Stimulated activated CD4-positive, alpha-beta T cell treated with anti-CD3 and anti-CD28 coated beads, Interleukin-15, amount 100 ng/mL, for 48 hours (primary cell): ENCODE data around the gene SHMT2.

Source experiments
- DNase-seq, 2 donors: peaks; one replicate each; pipeline ENCODE4 v3.0.0-alpha.2; 2020; ENCODE audit warnings: low read depth in 2 of 2

The SHMT2 gene

DNA sequence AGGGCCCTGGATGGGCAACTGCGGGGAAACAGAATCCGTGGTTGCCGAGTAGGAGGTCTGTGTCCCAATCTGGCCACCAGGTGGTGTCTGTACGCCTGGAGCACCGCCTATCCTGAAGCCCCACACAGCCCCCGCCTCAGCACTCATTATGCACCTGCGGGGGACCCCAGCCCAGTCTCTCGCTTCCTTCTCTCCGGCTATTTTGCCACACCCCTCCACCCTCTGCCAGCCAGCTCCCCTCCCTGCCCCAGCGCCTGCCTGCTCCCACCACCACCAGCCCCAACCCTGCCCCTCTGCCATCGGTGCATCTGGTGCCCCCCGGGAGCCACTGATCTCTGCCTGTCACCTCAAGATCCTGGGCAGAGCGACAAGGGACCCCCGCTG is 15.1 kb upstream of the SHMT2 start:
- peak in 1 of 2 donors; percentile 64 for DNase-seq

DNA sequence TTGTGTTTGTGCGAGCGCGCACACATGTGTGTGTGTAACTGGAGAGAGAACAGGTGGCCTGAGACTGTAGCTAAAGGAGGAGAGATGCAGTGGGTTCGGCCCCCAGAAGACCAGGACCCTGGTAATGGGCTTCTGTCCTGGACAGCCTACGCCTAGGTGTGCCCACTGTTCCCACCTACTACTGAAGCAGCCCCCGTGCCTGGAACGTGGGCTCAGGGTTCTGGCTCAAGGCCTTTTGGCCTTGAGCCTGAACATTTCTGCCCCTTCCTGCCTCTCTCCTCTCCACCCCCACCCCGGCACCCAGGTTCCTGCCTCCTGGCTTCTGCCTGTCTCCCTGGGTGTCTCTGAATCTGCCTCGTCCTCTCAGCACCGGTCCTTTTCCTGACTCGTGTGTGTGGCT is 14.4 kb upstream of the SHMT2 start:
- no peak for DNase-seq

DNA sequence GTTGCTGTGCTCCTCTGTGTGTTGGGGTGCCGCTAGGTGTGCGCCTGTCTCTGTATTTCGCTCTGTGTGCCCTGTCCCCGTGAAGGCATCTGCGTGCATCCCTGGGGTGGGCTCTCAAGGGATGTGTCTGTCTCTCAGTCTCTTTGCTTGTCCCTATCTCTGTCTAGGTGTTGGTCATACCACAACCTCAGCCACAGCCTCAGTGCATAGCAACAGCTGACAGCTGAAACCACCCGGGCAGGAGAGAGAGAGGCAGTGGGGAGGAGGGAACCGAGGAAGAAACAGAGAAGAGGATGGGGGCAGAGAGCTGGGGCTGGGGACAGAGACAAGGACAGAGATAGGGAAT is 13.9 kb upstream of the SHMT2 start:
- DNase-seq, result no peak

- no peak for DNase-seq
Measured at GRCh38 chr12:57216014-57216911, 13.2 kb upstream of the SHMT2 start, which contains the start of gene NXPH4. Gene NXPH4 (plus strand): TSS chr12:57216794. CDS start chr12:57216970, 176 bp downstream.

- DNase-seq, result no peak
Measured at GRCh38 chr12:57216921-57217879, 12.3 kb upstream of the SHMT2 start.

DNA sequence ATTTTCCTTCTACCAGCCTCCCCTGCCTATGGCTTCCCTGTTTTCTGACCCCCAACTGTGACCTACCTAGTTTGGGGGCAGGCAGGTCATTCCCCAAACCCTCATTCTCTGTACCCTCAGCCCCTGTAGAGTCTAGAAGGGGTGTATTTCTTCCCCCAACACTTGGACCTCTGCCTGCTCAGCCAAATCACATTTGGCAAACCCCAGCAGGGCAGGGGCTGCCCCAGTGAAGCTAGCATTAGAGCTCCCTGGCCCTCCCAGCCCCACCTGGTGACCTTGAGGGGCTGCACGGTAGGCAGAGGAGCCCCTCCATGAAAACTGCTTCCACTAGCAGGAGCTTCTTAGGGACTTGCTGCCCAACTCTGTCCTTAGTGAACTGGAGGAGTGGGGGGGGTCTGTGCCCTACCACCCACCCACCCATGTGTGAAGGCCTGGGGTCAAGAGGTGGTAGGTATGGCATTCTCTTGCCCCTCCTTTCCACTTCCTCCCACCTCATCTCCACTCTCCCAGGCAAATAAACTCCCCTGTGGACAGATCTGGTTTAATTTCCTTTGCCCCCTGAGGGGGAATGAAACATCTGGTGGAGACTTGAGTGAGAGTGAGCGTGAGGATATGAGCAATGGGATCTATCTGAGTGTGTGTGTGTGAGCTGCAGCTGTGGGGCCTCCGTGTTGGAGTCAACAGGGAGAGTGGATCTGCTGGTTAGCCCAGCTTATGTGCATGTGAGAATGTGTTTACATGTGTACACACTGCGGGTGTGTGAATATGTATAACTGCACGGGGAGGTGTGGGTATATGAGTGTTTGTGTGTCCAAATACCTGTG is 11.3 kb upstream of the SHMT2 start:
- no peak for DNase-seq

DNA sequence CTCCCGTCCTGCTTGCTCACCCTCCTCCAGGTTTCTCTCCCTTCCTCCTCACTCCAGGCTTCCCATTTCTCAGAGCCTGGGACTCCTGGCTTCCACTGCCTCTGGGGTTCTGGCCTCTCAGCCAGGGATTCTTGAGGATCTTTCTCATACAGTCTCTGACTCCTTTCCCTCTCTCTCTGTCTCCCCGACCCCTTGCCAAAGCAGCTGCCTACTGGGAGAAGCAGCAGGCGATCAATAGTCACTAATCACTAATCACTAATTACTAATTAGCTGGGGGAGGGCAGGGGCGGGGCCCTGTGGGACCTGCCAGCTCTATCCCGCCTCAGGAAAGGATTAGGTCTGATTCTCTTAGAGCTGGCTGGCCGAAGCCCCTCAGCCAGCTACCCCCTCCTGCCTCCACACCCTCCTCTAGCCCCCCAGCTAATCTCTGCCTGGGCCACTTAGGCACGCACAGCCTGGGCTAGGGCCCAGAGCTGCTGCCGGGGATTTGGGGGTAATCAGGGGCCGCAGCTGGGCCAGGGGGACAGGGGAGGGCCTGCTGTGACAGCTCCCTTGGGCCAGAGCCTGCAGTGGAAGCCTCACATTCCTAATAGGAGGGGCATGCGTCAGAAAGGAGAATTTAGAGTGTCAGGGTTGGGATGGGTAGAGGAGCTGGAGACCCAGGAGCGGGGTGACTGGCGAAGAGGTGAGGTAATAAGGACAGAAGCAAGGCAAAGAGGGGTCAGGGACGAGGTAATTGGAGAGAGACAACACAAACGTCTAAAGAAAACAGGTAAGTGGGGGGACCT is 10.1 kb upstream of the SHMT2 start:
- DNase-seq, result no peak

GRCh38 chr12:57219993-57220754 is 9.3 kb upstream of the SHMT2 start:
- DNase-seq, result no peak

- DNase-seq, result no peak
Measured at GRCh38 chr12:57220770-57221168, 8.7 kb upstream of the SHMT2 start.

GRCh38 chr12:57221169-57221917 is 8.2 kb upstream of the SHMT2 start:
- DNase-seq, result no peak

GRCh38 chr12:57222286-57223190 is 7.0 kb upstream of the SHMT2 start:
- no peak for DNase-seq

- DNase-seq, result no peak
Measured at GRCh38 chr12:57223191-57224165, 6.0 kb upstream of the SHMT2 start.

- no peak for DNase-seq
Measured at GRCh38 chr12:57224278-57224972, 5.1 kb upstream of the SHMT2 start.

DNA sequence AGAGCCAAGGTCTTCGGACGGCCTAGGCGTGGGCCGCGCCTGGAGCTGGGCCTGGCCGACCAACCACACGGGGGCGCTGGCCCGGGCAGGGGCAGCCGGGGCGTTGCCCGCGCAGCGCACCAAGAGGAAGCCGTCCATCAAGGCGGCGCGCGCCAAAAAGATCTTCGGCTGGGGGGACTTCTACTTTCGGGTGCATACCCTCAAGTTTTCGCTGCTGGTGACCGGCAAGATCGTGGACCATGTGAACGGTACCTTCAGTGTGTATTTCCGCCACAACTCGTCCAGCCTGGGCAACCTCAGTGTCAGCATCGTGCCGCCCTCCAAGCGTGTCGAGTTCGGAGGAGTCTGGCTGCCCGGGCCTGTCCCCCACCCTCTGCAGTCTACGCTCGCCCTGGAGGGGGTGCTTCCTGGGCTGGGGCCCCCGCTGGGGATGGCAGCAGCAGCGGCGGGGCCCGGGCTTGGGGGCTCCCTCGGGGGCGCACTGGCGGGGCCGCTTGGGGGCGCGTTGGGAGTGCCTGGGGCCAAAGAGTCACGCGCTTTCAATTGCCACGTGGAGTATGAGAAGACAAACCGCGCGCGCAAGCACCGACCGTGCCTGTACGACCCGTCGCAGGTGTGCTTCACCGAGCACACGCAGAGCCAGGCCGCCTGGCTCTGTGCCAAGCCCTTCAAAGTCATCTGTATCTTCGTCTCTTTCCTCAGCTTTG is 4.4 kb upstream of the SHMT2 start:
- peak in 1 of 2 donors; percentile 59 for DNase-seq

DNA sequence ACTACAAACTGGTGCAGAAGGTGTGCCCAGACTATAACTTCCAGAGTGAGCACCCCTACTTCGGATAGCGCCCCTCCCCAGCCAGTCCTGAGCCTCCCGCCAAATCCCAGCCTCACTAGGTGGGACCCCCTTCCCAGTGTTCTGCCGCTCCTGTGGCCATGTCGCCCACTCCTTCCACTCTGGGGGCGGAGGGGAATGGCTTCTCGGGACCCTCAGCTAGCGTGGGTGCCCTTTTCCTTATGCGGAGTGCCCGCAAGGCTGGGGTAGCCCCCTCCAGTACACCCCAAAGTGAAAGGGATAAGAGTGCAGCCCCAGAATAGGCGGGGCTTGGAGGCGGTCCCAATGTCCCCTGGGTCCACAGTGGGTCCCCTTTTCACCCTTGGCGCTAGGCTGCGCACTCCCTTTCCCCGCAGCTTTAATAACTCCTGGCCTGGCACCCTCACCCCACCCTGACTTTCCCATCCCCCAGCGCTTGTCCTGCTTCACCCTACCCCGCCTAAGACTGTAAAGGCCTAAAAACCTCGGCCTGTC is 3.8 kb upstream of the SHMT2 start:
- DNase-seq, result no peak
